GM18511 (cell line): ENCODE data around the gene UGT1A6.
"Not testable (repeated sequence)": the region's sequence is repeated elsewhere in the genome, so short reads cannot be mapped to it uniquely, and the experiment has no call there.

Source experiments
- ATAC-seq: cut with Tn5 transposase; IDR thresholded peaks from one replicate; pipeline ENCODE4 v1.9.1; 2021; ENCODE audit warnings: mild to moderate bottlenecking, moderate library complexity; ENCODE audit not compliant: unreplicated experiment

The UGT1A6 gene

DNA sequence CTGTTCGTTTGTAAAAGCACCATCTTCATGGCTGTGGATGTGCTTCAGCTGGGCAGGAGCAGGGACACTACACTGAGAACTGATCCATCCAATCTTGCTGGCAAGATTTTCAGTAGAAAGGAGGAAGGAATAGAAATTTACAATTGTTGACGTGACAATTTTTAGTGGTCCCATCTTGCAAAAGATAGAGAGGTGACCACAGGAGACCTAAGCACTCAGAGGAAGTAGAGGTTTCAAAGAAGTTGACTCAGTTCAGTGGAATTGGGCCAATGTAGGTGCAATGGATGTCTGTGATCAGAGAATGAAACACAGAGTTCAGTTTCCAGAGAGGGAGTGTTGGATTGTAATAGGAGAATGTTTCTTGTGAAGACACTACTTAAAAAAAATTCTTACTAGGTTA, 21.4 kb downstream of the UGT1A6 start:
- ATAC-seq: no peak

DNA sequence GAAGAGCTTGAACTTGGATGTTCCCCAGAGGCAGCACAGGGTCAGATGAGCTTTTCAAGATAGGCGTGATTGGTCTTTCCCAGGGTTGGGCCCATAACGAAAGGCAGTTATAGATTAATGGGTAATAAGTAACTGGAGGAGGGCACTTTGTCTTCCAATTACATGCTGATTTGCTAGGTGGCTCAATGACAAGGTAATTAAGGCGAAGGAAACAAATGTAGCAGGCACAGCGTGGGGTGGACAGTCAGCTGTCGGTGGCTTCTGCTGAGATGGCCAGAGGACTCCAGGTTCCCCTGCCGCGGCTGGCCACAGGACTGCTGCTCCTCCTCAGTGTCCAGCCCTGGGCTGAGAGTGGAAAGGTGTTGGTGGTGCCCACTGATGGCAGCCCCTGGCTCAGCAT, 25.9 kb downstream of the UGT1A6 start, which contains the start of gene UGT1A4:
UGT1A4 (plus strand) TSS at position 185 of the 400 bp plus-strand sequence; CDS start at position 270, 85 bp downstream.
- ATAC-seq: no peak

DNA sequence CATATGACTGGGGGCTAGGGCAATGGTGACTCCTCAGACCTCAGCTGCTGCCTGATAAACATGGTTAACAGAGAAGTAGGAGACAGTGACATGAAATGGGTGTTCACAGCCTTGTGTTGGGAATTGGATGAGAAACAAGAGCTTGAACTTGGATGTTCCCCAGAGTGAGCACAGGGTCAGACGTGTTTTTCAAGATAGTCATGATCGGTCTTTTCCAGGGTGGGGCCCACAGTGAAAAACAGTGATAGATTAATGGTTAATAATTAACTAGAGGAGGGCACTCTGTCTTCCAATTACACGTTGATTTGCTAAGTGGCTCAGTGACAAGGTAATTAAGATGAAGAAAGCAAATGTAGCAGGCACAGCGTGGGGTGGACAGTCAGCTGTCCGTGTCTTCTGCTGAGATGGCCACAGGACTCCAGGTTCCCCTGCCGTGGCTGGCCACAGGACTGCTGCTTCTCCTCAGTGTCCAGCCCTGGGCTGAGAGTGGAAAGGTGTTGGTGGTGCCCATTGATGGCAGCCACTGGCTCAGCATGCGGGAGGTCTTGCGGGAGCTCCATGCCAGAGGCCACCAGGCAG, 36.1 kb downstream of the UGT1A6 start, which contains the start of gene UGT1A3:
UGT1A3 (plus strand) TSS at position 320 of the 579 bp plus-strand sequence; CDS start at position 405, 85 bp downstream.
- no peak for ATAC-seq

DNA sequence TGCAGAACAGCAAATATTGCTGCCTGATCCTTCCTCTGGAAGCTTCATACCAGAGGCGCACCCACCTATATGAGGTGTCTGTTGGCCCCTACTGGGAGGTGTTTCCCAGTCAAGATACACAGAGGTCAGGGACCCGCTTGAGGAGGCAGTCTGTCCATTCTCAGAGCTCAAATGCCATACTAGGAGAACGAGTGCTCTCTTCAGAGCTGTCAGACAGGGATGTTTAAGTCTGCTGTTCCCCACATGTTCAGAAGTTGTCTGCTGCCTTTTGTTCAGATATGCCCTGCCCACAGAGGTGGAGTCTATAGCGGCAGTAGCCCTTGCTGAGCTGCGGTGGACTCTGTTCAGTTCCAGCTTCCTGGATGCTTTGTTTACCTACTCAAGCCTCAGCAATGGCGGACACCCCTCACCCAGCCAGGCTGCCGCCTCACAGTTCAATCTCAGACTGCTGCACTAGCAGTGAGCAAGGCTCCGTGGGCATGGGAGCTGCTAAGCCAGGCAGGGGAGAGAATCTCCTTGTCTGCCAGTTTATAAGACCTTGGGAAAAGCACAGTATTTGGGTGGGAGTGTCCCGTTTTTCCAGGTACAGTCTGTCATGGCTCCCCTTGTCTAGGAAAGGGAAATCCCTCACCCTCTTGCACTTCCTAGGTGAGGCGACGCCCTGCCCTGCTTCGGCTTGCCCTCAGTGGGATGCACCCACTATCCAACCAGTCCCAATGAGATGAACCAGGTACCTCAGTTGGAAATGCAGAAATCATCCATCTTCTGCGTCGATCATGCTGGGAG, 44.4 kb downstream of the UGT1A6 start:
- not testable (repeated sequence) for ATAC-seq

DNA sequence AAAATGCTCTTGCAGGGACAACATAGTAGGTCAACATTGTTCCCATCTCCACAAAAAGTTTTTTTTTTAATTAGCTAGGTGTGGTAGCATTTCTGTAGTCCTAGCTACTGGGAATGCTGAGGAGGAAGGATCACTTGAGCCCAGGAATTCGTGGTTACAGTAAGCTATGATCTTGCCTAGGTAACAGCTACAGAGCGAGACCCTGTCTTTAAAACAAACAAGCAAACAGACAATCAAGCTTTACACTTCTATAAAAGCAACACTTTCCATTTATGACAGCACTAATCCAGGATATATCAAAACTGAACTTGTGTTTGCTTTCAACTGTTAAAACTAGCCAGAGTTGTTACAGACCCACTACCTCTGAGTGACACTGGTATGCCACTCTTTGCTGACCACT, 48.2 kb downstream of the UGT1A6 start:
- no peak for ATAC-seq

DNA sequence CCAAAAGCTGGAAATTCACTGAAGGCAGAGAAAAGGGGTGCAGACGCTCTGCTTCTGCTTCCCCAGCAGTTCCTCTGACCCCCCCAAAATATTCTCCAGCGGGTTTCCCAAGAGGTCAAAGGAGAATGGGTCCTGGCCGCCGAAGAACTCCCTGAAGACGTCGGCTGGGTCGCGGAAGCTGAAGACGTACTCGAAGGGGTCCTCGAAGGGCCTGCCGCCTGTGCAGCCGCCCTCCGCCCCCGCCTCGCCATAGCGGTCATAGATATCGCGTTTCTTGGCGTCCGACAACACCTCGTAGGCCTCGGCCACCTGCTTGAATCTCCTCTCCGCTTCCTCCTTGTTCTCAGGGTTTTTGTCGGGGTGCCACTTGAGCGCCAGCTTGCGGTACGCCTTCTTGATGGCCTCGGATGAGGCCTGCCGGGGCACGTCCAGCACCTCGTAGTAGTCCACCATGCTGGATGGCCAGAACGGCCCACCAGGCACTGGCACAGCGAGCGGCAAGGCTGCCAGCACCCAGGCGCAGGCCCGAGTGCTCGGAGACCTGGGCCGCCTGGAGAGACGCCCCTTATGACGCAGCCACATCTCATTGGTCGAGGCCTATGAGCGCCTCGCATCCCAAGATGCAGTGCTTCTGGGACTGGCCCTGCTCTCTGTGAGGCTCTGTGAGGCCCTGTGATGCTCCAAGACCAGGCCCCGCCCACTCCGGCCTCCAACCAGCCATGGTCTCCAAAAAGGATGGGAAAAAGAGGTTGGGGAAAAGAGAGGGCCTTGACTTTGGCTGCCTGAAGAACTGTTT, 51.0 kb downstream of the UGT1A6 start:
- no peak for ATAC-seq

DNA sequence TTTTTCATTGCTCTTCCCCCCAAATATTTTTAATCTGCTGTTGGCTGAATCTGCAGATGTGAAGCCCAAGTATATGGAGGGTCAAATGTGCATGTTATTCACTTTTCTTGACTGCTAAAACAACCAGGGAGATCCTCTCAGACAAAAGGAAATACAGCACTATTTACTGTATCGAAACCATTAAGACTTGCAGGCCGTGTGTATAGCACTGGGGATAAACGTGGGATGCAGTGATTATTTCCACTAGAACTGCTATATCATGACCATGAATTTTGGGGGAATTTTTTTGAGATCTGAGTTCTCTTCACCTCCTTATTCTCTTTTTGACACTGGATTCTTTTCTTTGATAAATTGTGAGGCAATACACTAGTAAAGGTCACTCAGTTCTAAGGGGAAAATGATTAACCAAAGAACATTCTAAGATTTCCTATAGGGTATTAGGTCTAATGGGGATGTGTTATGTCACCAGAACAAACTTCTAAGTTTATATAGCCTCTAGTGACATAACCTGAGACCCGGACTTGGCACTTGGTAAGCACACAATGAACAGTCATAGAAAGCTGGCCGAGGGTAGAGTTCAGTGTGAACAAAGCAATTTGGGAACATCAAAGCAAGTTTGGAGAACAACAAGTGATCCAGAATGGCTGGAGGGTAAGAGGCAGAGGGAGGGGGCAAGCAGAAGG, 52.5 kb downstream of the UGT1A6 start:
- ATAC-seq: no peak

DNA sequence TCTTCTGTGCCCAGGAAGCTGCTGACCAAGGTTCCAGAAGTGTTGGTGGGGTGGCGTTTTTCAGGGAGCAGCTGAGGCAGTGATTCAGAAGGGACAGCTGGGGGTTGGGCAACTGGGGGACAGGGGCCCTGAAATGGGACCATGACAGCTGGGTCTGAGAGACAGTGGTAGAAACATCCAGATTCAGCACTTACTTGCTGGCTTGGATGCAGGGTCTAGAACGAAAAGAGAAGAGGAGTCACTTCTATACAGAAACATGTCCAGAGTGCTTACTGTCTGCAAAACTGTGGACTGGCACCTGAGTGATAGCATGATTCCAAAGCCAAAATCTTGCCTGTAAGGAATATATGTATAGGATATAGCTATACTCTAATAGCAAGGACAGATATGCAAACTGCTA, 53.1 kb downstream of the UGT1A6 start:
- ATAC-seq: not testable (repeated sequence)

DNA sequence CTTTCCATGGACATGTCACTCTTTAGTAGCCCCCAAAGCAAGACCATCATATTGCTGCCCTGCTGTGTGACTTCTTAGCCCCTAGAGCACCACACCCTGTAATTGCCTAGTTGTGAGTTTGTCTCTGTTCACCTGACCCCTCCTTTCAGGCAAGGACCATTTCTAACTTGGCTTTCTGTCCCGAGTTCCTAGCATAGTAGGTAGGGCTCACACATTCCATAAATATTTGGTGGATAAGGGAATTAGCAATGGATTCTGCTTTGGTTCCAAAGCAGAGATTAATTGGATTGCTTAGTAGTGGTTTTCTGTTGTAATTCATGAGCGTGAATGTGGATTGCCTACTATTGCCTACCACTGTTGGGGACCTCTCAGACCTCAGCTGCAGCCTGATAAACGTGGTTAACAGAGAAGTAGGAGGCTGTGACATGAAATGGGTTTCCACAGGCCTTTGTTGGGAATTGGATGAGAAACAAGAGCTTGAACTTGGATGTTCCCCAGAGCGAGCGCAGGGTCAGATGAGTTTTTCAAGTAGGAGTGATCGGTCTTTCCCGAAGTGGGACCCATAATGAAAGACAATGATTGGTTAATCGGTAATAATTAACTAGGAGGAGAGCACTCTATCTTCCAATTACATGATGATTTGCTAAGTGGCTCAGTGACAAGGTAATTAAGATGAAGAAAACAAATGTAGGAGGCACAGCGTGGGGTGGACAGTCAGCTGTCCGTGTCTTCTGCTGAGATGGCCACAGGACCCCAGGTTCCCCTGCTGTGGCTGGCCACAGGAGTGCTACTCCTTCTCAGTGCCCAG, 54.0 kb downstream of the UGT1A6 start:
- no peak for ATAC-seq

DNA sequence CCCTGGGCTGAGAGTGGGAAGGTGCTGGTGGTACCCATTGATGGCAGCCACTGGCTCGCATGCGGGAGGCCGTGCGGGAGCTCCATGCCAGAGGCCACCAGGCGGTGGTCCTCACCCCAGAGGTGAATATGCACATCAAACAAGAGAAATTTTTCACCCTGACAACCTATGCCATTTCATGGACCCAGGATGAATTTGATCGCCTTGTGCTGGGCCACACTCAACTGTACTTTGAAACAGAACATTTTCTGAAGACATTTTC, 54.5 kb downstream of the UGT1A6 start:
- no peak for ATAC-seq

DNA sequence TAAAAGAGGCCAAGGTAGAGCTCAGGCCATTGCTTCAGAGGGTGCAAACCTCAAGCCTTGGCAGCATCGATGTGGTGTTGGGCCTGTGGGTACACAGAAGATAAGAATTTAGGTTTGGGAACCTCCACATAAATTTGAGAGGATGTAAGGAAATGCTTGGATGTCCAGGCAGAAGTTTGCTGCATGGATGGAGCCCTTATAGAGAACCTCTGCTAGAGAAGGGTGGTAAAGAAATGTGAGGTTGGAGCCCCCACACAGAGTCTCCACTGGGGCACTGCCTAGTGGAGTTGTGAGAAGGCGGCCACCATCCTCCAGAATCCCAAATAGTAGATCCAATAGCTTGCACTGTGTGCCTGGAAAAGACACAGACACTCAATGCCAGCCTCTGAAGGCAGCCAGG, 58.0 kb downstream of the UGT1A6 start:
- ATAC-seq: not testable (repeated sequence)

DNA sequence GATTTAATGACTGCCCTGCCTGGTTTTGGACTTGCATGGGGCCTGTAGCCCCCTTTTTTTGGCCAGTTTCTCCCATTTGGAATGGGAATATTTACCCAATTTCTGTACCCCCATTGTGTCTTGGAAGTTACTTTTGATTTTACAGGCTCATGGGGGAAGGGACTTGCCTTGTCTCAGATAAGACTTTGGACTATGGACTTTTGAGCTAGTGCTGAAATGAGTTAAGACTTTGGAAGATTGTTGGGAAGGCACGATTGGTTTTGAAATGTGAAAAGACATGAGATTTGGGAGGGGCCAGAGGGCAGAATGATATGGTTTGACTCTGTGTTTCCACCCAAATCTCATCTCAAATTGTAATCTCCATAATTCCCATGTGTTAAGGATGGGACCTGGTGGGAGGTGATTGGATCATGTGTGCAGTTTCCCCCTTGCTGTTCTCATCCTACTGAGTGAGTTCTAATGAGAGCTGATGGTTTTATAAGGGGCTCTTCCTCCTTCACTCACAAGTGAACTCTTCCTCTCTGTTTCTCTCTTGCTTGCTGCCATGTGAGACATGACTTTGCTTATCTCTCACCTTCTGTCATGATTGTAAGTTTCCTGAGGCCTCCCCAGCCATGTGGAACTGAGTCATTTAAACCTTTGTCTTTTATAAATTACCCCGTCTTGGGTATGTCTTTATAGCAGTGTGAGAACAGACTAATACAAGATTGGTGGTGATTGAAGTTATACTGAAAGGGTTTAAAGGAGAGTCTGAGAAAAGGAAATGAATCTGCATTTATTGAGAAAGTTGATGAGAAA, 58.7 kb downstream of the UGT1A6 start:
- ATAC-seq: not testable (repeated sequence)

DNA sequence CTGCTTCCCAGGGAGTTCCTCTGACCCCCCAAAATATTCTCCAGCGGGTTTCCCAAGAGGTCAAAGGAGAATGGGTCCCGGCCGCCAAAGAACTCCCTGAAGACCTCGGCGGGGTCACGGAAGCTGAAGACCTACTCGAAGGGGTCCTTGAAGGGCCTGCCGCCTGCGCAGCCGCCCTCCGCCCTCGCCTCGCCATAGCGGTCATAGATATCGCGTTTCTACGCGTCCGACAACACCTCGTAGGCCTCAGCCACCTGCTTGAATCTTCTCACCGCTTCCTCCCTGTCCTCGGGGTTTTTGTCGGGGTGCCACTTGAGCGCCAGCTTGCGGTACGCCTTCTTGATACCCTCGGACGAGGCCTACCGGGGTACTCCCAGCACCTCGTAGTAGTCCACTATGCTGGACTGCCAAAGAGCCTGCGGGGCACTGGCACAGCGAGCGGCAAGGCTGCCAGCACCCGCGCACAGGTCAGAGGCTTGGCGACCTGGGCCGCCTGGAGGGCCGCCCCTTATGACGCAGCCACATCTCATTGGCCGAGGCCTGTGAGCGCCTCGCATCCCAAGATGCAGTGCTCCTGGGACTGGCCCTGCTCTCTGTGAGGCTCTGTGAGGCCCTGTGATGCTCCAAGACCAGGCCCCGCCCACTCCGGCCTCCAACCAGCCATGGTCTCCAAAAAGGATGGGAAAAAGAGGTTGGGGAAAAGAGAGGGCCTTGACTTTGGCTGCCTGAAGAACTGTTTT, 62.4 kb downstream of the UGT1A6 start:
- ATAC-seq: no peak

DNA sequence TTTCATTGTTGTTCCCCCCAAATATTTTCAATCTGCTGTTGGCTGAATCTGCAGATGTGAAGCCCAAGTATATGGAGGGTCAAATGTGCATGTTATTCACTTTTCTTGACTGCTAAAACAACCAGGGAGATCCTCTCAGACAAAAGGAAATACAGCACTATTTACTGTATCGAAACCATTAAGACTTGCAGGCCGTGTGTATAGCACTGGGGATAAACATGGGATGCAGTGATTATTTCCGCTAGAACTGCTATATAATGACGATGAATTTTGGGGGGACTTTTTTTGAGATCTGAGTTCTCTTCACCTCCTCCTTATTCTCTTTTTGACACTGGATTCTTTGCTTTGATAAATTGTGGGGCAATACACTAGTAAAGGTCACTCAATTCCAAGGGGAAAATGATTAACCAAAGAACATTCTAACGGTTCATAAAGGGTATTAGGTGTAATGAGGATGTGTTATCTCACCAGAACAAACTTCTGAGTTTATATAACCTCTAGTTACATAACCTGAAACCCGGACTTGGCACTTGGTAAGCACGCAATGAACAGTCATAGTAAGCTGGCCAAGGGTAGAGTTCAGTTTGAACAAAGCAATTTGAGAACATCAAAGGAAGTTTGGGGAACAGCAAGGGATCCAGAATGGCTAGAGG, 63.9 kb downstream of the UGT1A6 start:
- no peak for ATAC-seq

DNA sequence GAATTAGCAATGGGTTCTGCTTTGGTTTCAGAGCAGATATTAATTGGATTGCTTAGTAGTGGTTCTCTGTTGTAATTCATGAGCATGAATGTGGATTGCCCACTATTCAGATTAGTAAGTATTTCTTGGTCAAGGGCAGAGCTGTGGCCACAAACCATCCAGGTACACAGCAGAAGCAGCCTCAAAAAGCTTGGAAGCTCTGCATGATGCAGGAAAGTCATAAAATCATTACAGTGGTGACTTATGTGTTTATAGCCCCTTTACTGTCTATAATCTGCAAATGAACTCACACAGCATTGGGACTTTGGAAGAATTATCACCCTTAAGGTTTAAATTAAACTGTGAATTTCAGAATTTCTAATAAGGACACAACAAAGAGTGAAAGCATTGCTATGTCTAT, 65.5 kb downstream of the UGT1A6 start:
- ATAC-seq: no peak

DNA sequence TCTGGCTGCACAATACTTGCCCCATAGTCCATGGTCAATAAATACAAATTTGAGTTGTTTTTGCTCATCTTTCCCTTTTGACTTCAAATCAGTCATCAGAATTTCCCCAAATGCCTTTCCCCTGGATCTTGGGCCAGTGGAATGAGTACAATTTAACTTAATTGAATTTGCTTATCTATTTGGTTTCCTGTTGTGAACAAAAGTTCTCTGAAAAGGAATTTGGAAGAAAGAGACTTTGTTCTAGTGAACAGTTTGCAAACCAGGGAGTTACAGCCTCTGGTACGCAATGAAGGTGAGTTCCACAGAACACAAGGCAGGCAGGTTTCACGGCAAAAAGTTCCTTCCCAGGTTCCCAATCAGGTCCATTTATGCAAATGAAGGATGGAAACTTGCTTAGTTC, 66.2 kb downstream of the UGT1A6 start:
- ATAC-seq: no peak

DNA sequence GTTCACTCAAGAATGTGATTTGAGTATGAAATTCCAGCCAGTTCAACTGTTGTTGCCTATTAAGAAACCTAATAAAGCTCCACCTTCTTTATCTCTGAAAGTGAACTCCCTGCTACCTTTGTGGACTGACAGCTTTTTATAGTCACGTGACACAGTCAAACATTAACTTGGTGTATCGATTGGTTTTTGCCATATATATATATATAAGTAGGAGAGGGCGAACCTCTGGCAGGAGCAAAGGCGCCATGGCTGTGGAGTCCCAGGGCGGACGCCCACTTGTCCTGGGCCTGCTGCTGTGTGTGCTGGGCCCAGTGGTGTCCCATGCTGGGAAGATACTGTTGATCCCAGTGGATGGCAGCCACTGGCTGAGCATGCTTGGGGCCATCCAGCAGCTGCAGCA, 67.4 kb downstream of the UGT1A6 start, which contains the start of gene UGT1A1:
UGT1A1 (plus strand) TSS at position 228 of the 400 bp plus-strand sequence; CDS start at position 246, 18 bp downstream.
- no peak for ATAC-seq

DNA sequence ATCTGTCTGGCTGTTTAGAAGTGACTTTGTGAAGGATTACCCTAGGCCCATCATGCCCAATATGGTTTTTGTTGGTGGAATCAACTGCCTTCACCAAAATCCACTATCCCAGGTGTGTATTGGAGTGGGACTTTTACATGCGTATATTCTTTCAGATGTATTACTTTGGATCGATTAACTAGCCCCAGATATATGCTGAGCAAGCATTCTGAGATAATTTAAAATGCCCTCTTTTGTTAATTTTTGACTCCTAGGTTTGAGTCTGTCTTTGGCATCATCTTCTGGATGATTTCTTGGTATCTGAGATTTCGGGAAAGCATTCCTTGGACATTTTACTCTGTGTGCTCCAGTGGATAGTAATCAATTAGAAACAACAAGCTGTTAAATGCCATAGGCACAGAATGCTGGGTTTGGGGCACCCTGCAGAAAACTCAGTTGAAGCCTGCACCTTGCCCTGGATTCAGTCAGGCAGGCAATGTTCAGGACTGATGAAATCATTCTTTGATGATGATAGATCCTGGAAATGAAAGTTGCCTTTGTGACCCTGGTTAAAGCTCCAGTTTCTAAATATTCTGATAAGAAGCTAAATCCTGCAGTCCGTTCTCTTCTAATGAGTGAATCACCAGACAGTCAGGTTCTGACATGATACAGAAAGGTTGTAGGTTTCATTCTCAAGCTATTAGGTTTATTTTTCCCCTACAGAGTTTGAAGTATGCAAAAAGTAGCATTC, 68.5 kb downstream of the UGT1A6 start:
- no peak for ATAC-seq
